Stimulated activated naive CD4-positive, alpha-beta T cell (primary cell): Measurements from ENCODE around the gene HAUS7.

Source experiments
- DNase-seq, 6 experiments: peaks; one replicate each; lab custom pipeline; 2025; lab: John Stamatoyannopoulos, UW

The HAUS7 gene

GRCh38 chrX:153456161-153456560 lies 14.2 kb downstream of the HAUS7 start:
- DNase-seq: no peak

GRCh38 chrX:153455571-153455970 lies 14.8 kb downstream of the HAUS7 start:
- DNase-seq: no peak

- no peak for DNase-seq
These were observed 15.3 kb downstream of the HAUS7 start for GRCh38 chrX:153454901-153455550.

- no peak for DNase-seq
These were observed 19.5 kb downstream of the HAUS7 start for GRCh38 chrX:153450949-153451277.

GRCh38 chrX:153450114-153450948 lies 20.0 kb downstream of the HAUS7 start:
- DNase-seq: no peak

- no peak for DNase-seq
These were observed 20.8 kb downstream of the HAUS7 start for GRCh38 chrX:153449368-153450113.

GRCh38 chrX:153448556-153449367 lies 21.6 kb downstream of the HAUS7 start:
- DNase-seq: no peak

GRCh38 chrX:153447581-153447960 lies 22.8 kb downstream of the HAUS7 start:
- no peak for DNase-seq

GRCh38 chrX:153446950-153447580 lies 23.3 kb downstream of the HAUS7 start:
- DNase-seq: no peak

- no peak for DNase-seq
These were observed 23.8 kb downstream of the HAUS7 start for GRCh38 chrX:153446636-153446936.

- no peak for DNase-seq
These were observed 24.3 kb downstream of the HAUS7 start, which contains the start of gene TREX2 for GRCh38 chrX:153445856-153446635. TREX2 (minus strand) TSS chrX:153446056; CDS start chrX:153445430, 626 bp downstream.

GRCh38 chrX:153445106-153445855 lies 25.1 kb downstream of the HAUS7 start:
- DNase-seq: no peak

GRCh38 chrX:153444333-153445011 lies 25.9 kb downstream of the HAUS7 start:
- DNase-seq: no peak

GRCh38 chrX:153443476-153444332 lies 26.7 kb downstream of the HAUS7 start:
- DNase-seq: no peak

GRCh38 chrX:153442463-153442862 lies 27.9 kb downstream of the HAUS7 start:
- no peak for DNase-seq

GRCh38 chrX:153441981-153442380 lies 28.4 kb downstream of the HAUS7 start:
- no peak for DNase-seq

- no peak for DNase-seq
These were observed 29.1 kb downstream of the HAUS7 start for GRCh38 chrX:153441296-153441695.

- no peak for DNase-seq
These were observed 29.7 kb downstream of the HAUS7 start for GRCh38 chrX:153440556-153441135.
